Measurements from ENCODE around the gene SLAMF1. TPM values are rescaled to one million over a fixed set of nuclear protein-coding genes. Genes with fewer than 3 reads are reported as not detected.

The SLAMF1 gene
- polyA plus RNA-seq, 1 experiment: not detected

DNA sequence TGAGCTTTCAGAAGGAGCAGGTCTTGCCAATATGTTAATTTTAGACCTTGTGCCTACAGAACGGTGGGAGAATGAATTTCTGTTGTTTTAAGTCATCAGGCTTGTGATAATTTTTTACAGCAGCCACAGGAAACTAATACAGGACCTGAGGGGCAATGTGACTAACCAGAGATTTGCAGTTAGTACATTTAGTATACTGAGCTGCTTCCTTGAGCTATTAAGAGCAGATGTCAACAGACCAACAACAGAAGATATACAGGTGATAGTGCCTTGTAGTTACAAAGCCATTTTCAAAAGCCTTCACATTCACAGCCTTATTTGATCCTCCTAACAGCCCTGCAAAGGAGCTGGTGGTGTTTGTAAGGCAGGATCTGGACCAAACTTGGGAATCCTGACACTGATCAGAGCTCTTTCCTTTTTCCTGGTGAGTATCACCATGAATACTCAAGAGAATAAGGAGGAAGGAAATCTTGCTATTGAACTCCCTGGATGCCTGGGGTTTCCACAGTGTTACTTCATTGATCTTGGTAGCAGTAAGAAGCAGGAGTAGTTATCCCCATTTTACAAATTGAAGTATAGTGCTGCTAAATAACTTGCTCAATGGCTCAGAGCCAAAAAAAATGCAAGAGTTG is 4.7 kb upstream of the SLAMF1 start:
- ChIA-PET CTCF (interaction anchor here (0.6 kb wide), 1 partner anchor 339 kb away, joined by 7 read pairs; no protein-coding TSS in a partner anchor), POLR2A (no interaction called here)
- TF ChIP-seq, protein P1, sequence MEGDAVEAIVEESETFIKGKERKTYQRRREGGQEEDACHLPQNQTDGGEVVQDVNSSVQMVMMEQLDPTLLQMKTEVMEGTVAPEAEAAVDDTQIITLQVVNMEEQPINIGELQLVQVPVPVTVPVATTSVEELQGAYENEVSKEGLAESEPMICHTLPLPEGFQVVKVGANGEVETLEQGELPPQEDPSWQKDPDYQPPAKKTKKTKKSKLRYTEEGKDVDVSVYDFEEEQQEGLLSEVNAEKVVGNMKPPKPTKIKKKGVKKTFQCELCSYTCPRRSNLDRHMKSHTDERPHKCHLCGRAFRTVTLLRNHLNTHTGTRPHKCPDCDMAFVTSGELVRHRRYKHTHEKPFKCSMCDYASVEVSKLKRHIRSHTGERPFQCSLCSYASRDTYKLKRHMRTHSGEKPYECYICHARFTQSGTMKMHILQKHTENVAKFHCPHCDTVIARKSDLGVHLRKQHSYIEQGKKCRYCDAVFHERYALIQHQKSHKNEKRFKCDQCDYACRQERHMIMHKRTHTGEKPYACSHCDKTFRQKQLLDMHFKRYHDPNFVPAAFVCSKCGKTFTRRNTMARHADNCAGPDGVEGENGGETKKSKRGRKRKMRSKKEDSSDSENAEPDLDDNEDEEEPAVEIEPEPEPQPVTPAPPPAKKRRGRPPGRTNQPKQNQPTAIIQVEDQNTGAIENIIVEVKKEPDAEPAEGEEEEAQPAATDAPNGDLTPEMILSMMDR (IDR thresholded peaks at IDR 0.05; ENCODE audit: low read depth, low read length): no peak
- Histone ChIP-seq H3K27ac (ENCODE audit: low read depth, low read length) (no peak overlapping the region), H3K4me3 (ENCODE audit: low read depth, low read length) (no peak overlapping the region), H3K27me3 (ENCODE audit: control insufficient read depth, insufficient read depth, low read length) (no peaks in the 10 kb centered on the region), H3K9me3 (ENCODE audit: control insufficient read depth, insufficient read depth, low read length) (no peaks in the 10 kb centered on the region)
- DNase-seq (ENCODE audit: low read depth, low spot score): no peak

DNA sequence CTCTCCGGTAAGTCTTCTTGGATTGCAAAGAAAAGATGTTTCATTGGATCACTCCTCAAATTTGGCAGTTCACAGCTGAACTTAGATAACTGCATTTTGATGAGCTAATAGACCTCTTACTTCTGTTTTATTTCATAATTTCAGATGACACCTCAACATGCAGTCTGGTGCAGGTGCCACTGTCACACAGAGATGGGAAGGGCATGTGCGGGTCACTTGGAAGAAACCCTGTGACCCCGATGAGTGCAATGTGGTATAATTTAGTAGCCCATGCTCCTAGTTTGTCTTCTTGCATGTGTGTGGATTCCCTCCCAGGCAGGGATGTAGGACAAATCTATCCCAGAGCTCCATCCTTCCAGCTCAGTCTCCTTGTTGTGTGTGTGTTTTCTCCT is 481 bp upstream of the SLAMF1 start:
- TF ChIP-seq, protein P1 (IDR thresholded peaks at IDR 0.05; ENCODE audit: low read depth, low read length): no peak
- no peak overlapping the region for H3K27ac ChIP-seq (ENCODE audit: low read depth, low read length)
- CTCF ChIA-PET: no interaction called here
- no peaks in the 10 kb centered on the region for H3K9me3 ChIP-seq (ENCODE audit: control insufficient read depth, insufficient read depth, low read length)
- no peaks in the 10 kb centered on the region for H3K27me3 ChIP-seq (ENCODE audit: control insufficient read depth, insufficient read depth, low read length)
- DNase-seq (ENCODE audit: low read depth, low spot score): no peak
- POLR2A ChIA-PET: no interaction called here
- no peak overlapping the region for H3K4me3 ChIP-seq (ENCODE audit: low read depth, low read length)

DNA sequence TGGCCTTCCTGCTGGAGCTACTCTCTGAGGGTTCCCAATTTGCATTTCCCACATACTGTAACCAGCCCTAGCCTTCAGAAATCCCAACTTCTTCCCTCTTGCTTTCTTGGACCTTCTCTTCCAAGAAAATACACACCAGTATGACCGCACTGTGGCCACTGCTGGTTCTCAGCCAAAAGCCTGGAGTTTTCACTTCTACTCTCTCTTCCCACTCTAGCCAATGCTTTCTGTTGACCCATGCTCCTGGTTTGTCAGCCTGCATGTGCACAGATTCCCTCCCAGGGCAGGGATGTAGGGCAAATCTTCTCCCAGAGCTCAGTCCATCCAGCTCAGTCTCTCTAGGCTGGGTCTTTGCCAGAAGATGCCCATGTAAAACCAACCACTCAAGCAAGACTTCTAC is 664 bp downstream of the SLAMF1 start:
- Histone ChIP-seq H3K4me3 (ENCODE audit: low read depth, low read length) (no peak overlapping the region), H3K9me3 (ENCODE audit: control insufficient read depth, insufficient read depth, low read length) (no peaks in the 10 kb centered on the region), H3K27ac (ENCODE audit: low read depth, low read length) (no peak overlapping the region), H3K27me3 (ENCODE audit: control insufficient read depth, insufficient read depth, low read length) (no peaks in the 10 kb centered on the region)
- CTCF ChIA-PET: interaction anchor here (0.6 kb wide), 1 partner anchor 11 kb away, joined by 4 read pairs; no protein-coding TSS in a partner anchor
- POLR2A ChIA-PET: no interaction called here
- no peak for DNase-seq (ENCODE audit: low read depth, low spot score)
- TF ChIP-seq, protein P1 (IDR thresholded peaks at IDR 0.05; ENCODE audit: low read depth, low read length): no peak

DNA sequence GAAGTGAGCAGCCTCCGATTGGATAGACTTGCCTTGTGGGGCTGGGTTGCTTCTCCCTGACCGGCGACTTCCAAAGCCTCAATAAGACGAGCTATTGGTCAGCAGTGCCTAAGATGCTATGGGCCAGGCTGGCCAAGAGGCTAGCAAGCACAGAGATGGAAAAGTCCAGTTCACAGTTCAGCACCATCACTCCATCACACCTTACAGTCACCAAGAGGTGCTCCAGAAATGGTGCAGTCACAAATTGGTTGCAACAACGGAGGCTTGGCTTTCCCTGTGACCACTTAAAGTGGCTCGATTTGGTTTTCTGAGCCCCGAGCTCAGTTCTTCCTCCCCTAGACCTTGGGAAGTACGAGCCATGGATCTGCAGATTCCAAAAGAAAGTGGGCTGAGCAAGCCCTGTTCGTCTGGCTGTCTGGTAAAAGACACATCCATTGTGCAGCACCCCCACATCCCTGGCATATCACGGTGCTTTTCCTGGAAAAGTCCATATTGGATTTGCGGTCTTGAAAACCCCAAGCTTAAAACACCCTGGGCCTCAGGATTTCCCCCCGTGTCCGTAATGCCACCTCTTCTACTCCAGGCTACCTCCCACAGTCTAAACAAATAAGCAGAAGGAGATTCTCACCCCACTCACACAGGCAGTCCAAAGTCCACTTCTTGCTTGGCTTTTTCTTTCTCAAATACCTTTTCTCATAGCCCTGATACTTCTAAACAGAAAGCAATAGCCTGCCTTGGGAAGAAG is 1.3 kb downstream of the SLAMF1 start:
- Histone ChIP-seq H3K4me3 (ENCODE audit: low read depth, low read length) (no peak overlapping the region), H3K27me3 (ENCODE audit: control insufficient read depth, insufficient read depth, low read length) (no peaks in the 10 kb centered on the region), H3K9me3 (ENCODE audit: control insufficient read depth, insufficient read depth, low read length) (no peaks in the 10 kb centered on the region), H3K27ac (ENCODE audit: low read depth, low read length) (no peak overlapping the region)
- ChIA-PET POLR2A (no interaction called here), CTCF (interaction anchor here (0.6 kb wide), 1 partner anchor 10 kb away, joined by 4 read pairs; no protein-coding TSS in a partner anchor)
- TF ChIP-seq, protein P1 (IDR thresholded peaks at IDR 0.05; ENCODE audit: low read depth, low read length): no peak
- no peak for DNase-seq (ENCODE audit: low read depth, low spot score)

DNA sequence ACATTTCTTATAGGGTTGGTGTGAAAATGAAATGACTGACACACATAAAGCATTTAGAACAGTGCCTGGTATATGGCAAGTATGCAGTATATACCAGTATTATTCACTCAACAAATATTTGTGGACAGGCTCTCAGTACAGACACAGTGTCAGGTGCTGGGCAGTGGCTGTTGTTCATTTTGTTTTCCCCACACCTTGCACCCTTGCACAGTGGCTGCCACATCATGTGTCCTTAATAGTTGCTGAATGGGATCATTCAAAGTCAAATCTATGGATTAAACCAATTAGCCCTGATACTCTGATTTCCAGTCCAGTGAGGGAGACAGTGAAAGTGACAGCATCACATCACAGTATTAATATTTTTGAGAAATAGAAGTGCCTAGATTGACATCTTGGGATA is 2.4 kb downstream of the SLAMF1 start:
- H3K27me3 ChIP-seq (ENCODE audit: control insufficient read depth, insufficient read depth, low read length): no peaks in the 10 kb centered on the region

More for the DNA sequence above, 2.4 kb downstream of the SLAMF1 start:
- Histone ChIP-seq H3K4me3 (ENCODE audit: low read depth, low read length) (no peak overlapping the region), H3K27ac (ENCODE audit: low read depth, low read length) (no peak overlapping the region), H3K9me3 (ENCODE audit: control insufficient read depth, insufficient read depth, low read length) (no peaks in the 10 kb centered on the region)
- TF ChIP-seq, protein P1 (IDR thresholded peaks at IDR 0.05; ENCODE audit: low read depth, low read length): no peak
- no peak for DNase-seq (ENCODE audit: low read depth, low spot score)
- ChIA-PET CTCF (no interaction called here), POLR2A (no interaction called here)
